ENCODE data around the gene DUOX1. TPM values are rescaled to one million over a fixed set of nuclear protein-coding genes. Genes with fewer than 3 reads are reported as not detected.

DUOX1 gene
- total and polyA plus RNA-seq, 9 of the 15 experiments (the other 6 are each of a cell fraction or from before 2014, with no cell fraction given), result 0.01 to 0.22 (median 0.01) TPM; not detected in 6

DNA sequence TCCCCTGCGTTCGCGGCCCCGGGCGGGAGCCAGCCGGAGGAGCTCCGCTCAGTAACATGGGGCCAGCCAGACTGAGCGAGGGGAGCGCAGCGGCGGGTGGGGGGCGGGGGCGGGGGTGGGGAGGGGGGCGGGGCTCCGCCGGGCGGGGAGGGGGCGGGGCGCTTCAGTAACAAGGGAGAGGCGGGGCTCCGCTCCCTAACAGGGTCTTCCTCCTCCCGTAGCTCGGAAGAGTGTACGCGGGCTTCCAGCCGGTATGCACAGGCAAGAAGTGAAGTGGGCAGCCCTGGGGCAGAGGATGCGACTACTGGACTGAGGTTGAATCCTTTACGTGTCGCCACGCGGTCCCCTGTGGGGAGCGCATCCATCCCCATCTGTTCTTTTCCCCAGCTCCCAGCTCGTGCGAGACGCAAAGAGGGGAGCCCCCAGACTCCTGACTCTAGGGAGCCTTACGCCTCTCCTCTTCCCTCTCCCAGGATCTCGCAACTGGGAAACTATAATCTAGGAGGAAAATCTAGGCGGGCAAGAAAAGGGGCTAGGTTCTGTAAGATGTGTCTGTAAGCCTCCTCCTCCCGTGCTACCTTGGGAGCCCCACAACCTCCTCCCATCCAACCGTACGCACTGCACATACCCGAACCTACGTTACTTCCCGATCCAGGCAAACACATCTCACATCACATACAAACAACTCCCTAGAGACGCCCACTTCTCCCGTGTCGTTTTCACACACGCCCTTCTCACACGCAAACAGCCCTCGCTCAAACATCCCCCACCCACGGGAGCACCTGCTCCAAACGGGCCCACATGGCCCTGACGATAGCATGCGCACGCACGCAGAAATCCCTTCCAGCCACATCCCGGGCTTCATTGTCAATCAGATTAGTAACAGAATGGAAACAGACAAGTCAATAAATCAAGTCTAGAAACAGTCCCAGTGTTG is 58.4 kb downstream of the DUOX1 start, which contains the start of gene SHF:
TSS of gene SHF (minus strand) at position 73 of the 937 bp plus-strand sequence. CDS start at position 58, 15 bp downstream.
- ChIA-PET CTCF (ENCODE audit: low intra/inter-chr PET ratio) (no interaction called here), POLR2A (interaction anchor here (0.6 kb wide), 2 partner anchors 15 to 41 kb away, joined by 3 to 4 read pairs; no protein-coding TSS in a partner anchor)
- Histone ChIP-seq H3K4me3 (peak within 1 kb of the TSS; percentile 47), H4K20me1 (replicated peaks; ENCODE audit: control insufficient read depth, insufficient read depth, low read length) (no peaks in the 10 kb centered on the region), H3K4me2 (ENCODE audit: insufficient read depth, low read length) (peak within 1 kb of the TSS; percentile 92), H3K4me1 (replicated peaks in 1 of 2; ENCODE audit: control insufficient read depth in 2 of 2, insufficient read depth in 2 of 2, low read length in 2 of 2) (peaks cover 4 to 16% of the 10 kb centered on the region in 2 experiments; a peak in 3 of 5 replicates), H2AFZ (ENCODE audit: low read depth, low read length) (peak within 1 kb of the TSS; percentile 92), H3K9me3 (replicated peaks; ENCODE audit: control insufficient read depth, insufficient read depth, low read depth, low read length) (no peaks in the 10 kb centered on the region), H3K9ac (ENCODE audit: insufficient read depth in 1 of 2, low read depth in 2 of 2, low read length in 2 of 2) (peak within 1 kb of the TSS; percentile 49 to 89), H3K27ac (ENCODE audit: extremely low read depth, low read depth, low read length) (no peak within 1 kb of the TSS), H3K27me3 (ENCODE audit: control insufficient read depth in 2 of 2, insufficient read depth in 2 of 2, low read length in 2 of 2) (no peaks in the 10 kb centered on the region), H3K9me1 (ENCODE audit: control insufficient read depth, insufficient read depth, low read length) (no peaks in the 10 kb centered on the region), H3K36me3 (ENCODE audit: control insufficient read depth, insufficient read depth, low read length) (no peaks in the 10 kb centered on the region), H3K79me2 (ENCODE audit: control insufficient read depth, insufficient read depth, low read length) (no peaks in the 10 kb centered on the region)
- DNase-seq (ENCODE audit: extremely low read depth in 1 of 4, low spot score in 3 of 4) (peak; percentile 50 to 95 (median 89)), FAIRE-seq (peak; percentile 15), ATAC-seq (peak; percentile 73)
- intact Hi-C loops (cut with micrococcal nuclease) (no loop called here), in situ Hi-C loops (cut with MboI) (loop anchor here (25.0 kb wide), 1 partner anchor 424 kb away; no protein-coding TSS in a partner anchor)
- BruUV-seq (replicated peaks), result no TSS peak
- WGBS (ENCODE audit: insufficient coverage, low coverage, missing lambda C conversion rate), result 3% methylated on average over 28 of the region's 57 CpGs
- peak; percentile 40; the same call in 1 of the 2 replicates for TF ChIP-seq CBFA2T3 (IDR thresholded peaks at IDR 0.05)
- 0 out of 2 replicates have a peak, but pooled peaks have one; percentile 37 for TF ChIP-seq RBFOX2 (IDR thresholded peaks at IDR 0.05; ENCODE audit: low read depth, low read length)
- peak; percentile 82 for TF ChIP-seq MEIS2 (IDR thresholded peaks at IDR 0.05; ENCODE audit: partially characterized antibody)
- TF ChIP-seq, protein P1, sequence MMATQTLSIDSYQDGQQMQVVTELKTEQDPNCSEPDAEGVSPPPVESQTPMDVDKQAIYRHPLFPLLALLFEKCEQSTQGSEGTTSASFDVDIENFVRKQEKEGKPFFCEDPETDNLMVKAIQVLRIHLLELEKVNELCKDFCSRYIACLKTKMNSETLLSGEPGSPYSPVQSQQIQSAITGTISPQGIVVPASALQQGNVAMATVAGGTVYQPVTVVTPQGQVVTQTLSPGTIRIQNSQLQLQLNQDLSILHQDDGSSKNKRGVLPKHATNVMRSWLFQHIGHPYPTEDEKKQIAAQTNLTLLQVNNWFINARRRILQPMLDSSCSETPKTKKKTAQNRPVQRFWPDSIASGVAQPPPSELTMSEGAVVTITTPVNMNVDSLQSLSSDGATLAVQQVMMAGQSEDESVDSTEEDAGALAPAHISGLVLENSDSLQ (IDR thresholded peaks at IDR 0.05), result peak; percentile 68
- TF ChIP-seq, protein P2, sequence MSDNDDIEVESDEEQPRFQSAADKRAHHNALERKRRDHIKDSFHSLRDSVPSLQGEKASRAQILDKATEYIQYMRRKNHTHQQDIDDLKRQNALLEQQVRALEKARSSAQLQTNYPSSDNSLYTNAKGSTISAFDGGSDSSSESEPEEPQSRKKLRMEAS (CRISPR knock-in tag; IDR thresholded peaks at IDR 0.05), result peak; percentile 84
- TF ChIP-seq NRF1 (conservative IDR thresholded peaks at IDR 0.05 in 1 of 2, IDR thresholded peaks at IDR 0.05 in 1 of 2), result peak; percentile 70 to 74
- TF ChIP-seq CTBP1 (IDR thresholded peaks at IDR 0.05; ENCODE audit: borderline replicate concordance), result peak; percentile 52; the same call in 1 of the 2 replicates
- TF ChIP-seq TAF1 (IDR thresholded peaks at IDR 0.05; ENCODE audit: control insufficient read depth, extremely low read depth, insufficient read depth, low read length, severe bottlenecking), result peak; percentile 75
- TF ChIP-seq LEF1 (IDR thresholded peaks at IDR 0.05), result no peak
- no peak for TF ChIP-seq SRSF9 (IDR thresholded peaks at IDR 0.05; ENCODE audit: borderline replicate concordance, low read depth, low read length)
- TF ChIP-seq, protein P3, sequence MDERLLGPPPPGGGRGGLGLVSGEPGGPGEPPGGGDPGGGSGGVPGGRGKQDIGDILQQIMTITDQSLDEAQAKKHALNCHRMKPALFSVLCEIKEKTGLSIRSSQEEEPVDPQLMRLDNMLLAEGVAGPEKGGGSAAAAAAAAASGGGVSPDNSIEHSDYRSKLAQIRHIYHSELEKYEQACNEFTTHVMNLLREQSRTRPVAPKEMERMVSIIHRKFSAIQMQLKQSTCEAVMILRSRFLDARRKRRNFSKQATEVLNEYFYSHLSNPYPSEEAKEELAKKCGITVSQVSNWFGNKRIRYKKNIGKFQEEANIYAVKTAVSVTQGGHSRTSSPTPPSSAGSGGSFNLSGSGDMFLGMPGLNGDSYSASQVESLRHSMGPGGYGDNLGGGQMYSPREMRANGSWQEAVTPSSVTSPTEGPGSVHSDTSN (CRISPR knock-in tag; IDR thresholded peaks at IDR 0.05; ENCODE audit: low read depth), result no peak
- TF ChIP-seq, protein P3 (tag; conservative IDR thresholded peaks at IDR 0.05; ENCODE audit: low read depth), result peak; percentile 68; the same call in 1 of the 2 replicates
- no peak for TF ChIP-seq MTA1 (IDR thresholded peaks at IDR 0.05; ENCODE audit: borderline replicate concordance)
